Adrenal gland (tissue), 19 donors: ENCODE data around the gene KCNA5. TPM values are rescaled to one million over a fixed set of nuclear protein-coding genes. Genes with fewer than 3 reads are reported as not detected.

Experiments
- DNase-seq, 7 donors: peaks; one replicate each; pipeline ENCODE4 v3.0.0-alpha.2; 2019 to 2020
- H3K27ac ChIP-seq, 5 donors: fragments of 200-600 bp; sonication (generic) in 4 of 5; 1 replicate in 3 of 5; 2 replicates in 2 of 5; pipeline versions ENCODE4 v1.5.1 to v1.8.0; 2016 to 2020; ENCODE audit warnings: mild to moderate bottlenecking in 1 of 5
- H3K27me3 ChIP-seq: fragments of 200-600 bp; 2 replicates; pipeline ENCODE4 v1.8.0; 2021
- H3K36me3 ChIP-seq, 2 donors: fragments of 200-600 bp; replicated peaks in 1 of 2; 1 replicate in 1 of 2; 2 replicates in 1 of 2; pipeline versions ENCODE4 v1.5.1 to v1.8.0; 2018 to 2022
- H3K4me1 ChIP-seq, 2 donors: fragments of 200-600 bp; replicated peaks in 1 of 2; 1 replicate in 1 of 2; 2 replicates in 1 of 2; pipeline versions ENCODE4 v1.5.1 to v1.8.0; 2018 to 2021
- H3K4me3 ChIP-seq, 4 donors: fragments of 200-600 bp; sonication (generic) in 3 of 4; one replicate each; pipeline ENCODE4 v1.5.1; 2016 to 2018
- H3K9me3 ChIP-seq, 3 donors: fragments of 200-600 bp; sonication (generic) in 1 of 3; replicated peaks in 1 of 3; 1 replicate in 2 of 3; 2 replicates in 1 of 3; pipeline versions ENCODE4 v1.5.1 to v1.8.0; 2016 to 2021
- POLR2A ChIP-seq, 2 donors: fragments of 450-650 bp; IDR thresholded peaks; one replicate each; pipeline ENCODE4 v1.6.1; 2017; ENCODE audit warnings: antibody characterized with exemption in 2 of 2, mild to moderate bottlenecking in 2 of 2, moderate library complexity in 1 of 2
- WGBS, 4 donors: extraction: QIAGEN DNeasy Blood & Tissue Kit in 2 of 4; methylation state at CpG; one replicate each; pipeline versions ENCODE4 v1.1.5 to v1.1.7; 2013 to 2017; 5-methylcytosine and 5-hydroxymethylcytosine counted together
- intact Hi-C, 2 donors: fragments of 100-400 bp; cut with DNase I; formaldehyde crosslinking; loops; one replicate each; pipeline versions ENCODE4 v1.14.1 to v1.15.0; 2022 to 2023
- long read RNA-seq, 10 donors: library from polyadenylated mRNA in 3 of 10; unstranded in 2 of 10; stranded (forward) in 1 of 10; transcript quantifications; one replicate each; pipeline ENCODE4 v2.0.0 and lab custom pipeline, GENCODE V29; 2021 to 2026
- polyA plus RNA-seq, 3 donors: library from polyadenylated mRNA; stranded (reverse); fragments of 200-250 nt in 2 of 3; fragments of 350-450 nt in 1 of 3; fragmentation: Illumina TruSeq in 1 of 3; extraction: RNeasy Lipid Tissue Mini Kit (QIAGEN cat#74804) in 1 of 3; gene quantifications; one replicate each; pipeline ENCODE4 v1.2.3, GENCODE V29; 2013 to 2014
- total RNA-seq, 9 donors: library from RNA; depleted of rRNA in 4 of 9; stranded (reverse); fragments of >200 nt in 4 of 9; fragments of 120-200 nt in 1 of 9; fragmentation: NEBNext Ultra II Directional in 1 of 9; extraction: Animal tissue kit (Norgen Biotek cat#: 25700) in 1 of 9; gene quantifications; one replicate each; pipeline versions ENCODE4 v1.1.0 to v1.2.4, GENCODE V29; 2013 to 2023
- TF ChIP-seq, protein P1 (sequence below), 6 experiments: fragments of 450-650 bp in 4 of 6; fragments of 200-600 bp in 2 of 6; sonication (generic) in 1 of 6; IDR thresholded peaks; 1 replicate in 5 of 6; 2 replicates in 1 of 6; pipeline versions ENCODE4 v1.5.1 to v1.8.0; 2016 to 2021; ENCODE audit warnings: antibody characterized with exemption in 6 of 6, mild to moderate bottlenecking in 2 of 6, moderate library complexity in 1 of 6
- donor health status: healthy with polysubstance abuse.
- donor health status: Bipolar disorder and iron deficiency.
- donor health status: DM: yes; HTN: yes; CAD: no.
- donor health status: DM: no; HTN: no; CAD: no.
- donor health status: DM: no; HTN: no; CAD: no.
- donor health status: DM: yes; HTN: yes; CAD: no.

The KCNA5 gene
- total RNA-seq (under 1 TPM in 5 of 9 donors, not detected in 4; 0.07 to 0.23 (median 0.14) TPM), polyA plus RNA-seq (under 1 TPM; 0.32 to 0.98 (median 0.37) TPM)
- long read RNA-seq, donor 1: 0 reads
- long read RNA-seq, donor 2: 0 reads
- long read RNA-seq, donor 3: 0 reads
- long read RNA-seq, donor 4: 0 reads
- long read RNA-seq, donor 5: 0 reads
- long read RNA-seq, donor 6: 0 reads
- long read RNA-seq, donor 7: 0 reads
- long read RNA-seq, donor 8: 0 reads
- long read RNA-seq, donor 9, partial matches to known transcripts: 0 of 1 reads
- long read RNA-seq, donor 9, other reads (novel, unspliced or antisense): 0 of 1 reads
- long read RNA-seq, donor 10: 0 reads

DNA sequence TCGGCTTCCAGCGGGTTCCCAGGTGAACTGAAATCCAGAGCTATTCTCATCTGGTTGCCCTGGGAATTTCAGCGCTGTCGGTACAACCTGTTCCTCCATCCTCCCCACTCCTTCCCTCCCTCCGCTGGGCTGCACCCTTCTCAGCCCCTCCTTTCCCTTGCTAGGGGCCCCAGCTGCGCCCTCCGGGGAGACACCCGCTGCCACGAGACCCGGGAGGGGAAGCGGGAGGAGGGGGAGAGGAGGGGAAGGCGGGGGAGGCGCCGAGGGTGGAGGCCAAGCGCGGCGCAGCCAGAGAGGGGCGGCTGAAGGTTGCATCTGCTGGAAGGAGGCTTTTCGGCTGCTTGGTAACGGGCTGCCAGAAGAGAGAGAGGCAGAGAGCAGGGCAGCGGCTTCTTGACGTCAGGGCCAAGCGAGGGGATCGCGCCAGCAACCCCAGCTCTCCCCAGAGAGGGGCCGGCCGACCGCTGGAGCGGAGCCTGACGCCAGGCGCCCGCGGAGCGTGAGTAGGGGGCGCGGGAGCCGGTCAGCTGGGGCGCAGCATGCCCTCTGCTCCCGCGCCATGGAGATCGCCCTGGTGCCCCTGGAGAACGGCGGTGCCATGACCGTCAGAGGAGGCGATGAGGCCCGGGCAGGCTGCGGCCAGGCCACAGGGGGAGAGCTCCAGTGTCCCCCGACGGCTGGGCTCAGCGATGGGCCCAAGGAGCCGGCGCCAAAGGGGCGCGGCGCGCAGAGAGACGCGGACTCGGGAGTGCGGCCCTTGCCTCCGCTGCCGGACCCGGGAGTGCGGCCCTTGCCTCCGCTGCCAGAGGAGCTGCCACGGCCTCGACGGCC is at the start of gene KCNA5:
Gene KCNA5, plus strand, starts transcription at position 291 of the 831 bp plus-strand sequence. Its CDS starts 269 bp downstream, at position 560.
- no peak for DNase-seq
- H3K4me3 ChIP-seq: no peak within 1 kb of the TSS
- TF ChIP-seq, protein P1, sequence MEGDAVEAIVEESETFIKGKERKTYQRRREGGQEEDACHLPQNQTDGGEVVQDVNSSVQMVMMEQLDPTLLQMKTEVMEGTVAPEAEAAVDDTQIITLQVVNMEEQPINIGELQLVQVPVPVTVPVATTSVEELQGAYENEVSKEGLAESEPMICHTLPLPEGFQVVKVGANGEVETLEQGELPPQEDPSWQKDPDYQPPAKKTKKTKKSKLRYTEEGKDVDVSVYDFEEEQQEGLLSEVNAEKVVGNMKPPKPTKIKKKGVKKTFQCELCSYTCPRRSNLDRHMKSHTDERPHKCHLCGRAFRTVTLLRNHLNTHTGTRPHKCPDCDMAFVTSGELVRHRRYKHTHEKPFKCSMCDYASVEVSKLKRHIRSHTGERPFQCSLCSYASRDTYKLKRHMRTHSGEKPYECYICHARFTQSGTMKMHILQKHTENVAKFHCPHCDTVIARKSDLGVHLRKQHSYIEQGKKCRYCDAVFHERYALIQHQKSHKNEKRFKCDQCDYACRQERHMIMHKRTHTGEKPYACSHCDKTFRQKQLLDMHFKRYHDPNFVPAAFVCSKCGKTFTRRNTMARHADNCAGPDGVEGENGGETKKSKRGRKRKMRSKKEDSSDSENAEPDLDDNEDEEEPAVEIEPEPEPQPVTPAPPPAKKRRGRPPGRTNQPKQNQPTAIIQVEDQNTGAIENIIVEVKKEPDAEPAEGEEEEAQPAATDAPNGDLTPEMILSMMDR (IDR thresholded peaks at IDR 0.05): no peak
- TF ChIP-seq POLR2A (IDR thresholded peaks at IDR 0.05): no peak
- no peaks in the 10 kb centered on the region for H3K4me1 ChIP-seq
- H3K27me3 ChIP-seq: peaks cover 24% of the 10 kb centered on the region
- no peak within 1 kb of the TSS for H3K27ac ChIP-seq
- intact Hi-C loops: no loop called here
- H3K9me3 ChIP-seq: no peaks in the 10 kb centered on the region
- 1 to 2% (median 2%) methylated on average over 15 to 68 of the region's 68 CpGs for WGBS, 4 donors
- no peaks in the 10 kb centered on the region for H3K36me3 ChIP-seq

- H3K9me3 ChIP-seq: no peaks in the 10 kb centered on the region
- intact Hi-C loops: no loop called here
- H3K27me3 ChIP-seq: peaks cover 4% of the 10 kb centered on the region
- H3K27ac ChIP-seq: no peak overlapping the region
- no peak for TF ChIP-seq POLR2A (IDR thresholded peaks at IDR 0.05)
- TF ChIP-seq, protein P1 (IDR thresholded peaks at IDR 0.05): no peak
- no peak overlapping the region for H3K4me3 ChIP-seq
- WGBS, 4 donors: 50 to 69% (median 65%) methylated on average over 4 of the region's 4 CpGs
- H3K36me3 ChIP-seq: no peaks in the 10 kb centered on the region
- no peaks in the 10 kb centered on the region for H3K4me1 ChIP-seq
- DNase-seq: no peak
Observed at GRCh38 chr12:4994622-4995021, 49.1 kb upstream of the KCNA5 start.

DNA sequence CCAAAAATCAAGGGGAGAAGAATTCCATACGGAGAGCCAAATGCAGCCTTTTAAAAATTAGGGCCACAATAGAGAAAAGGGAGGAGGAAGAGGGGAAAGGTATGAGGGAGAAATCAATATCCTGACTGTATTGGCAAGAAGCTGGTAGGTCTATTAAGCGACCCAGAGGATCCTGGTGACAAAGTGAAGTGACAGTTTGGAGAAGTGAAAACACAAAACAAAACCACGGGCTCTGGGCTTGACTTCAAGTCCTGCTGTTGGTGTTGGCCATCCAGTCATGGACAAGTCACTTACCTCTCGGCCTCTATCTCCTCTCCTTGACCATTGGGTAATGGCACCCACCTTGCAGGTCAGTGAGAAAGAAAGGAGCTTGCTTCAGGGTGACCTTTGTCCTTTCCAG is 47.0 kb upstream of the KCNA5 start:
- TF ChIP-seq POLR2A (IDR thresholded peaks at IDR 0.05): no peak
- TF ChIP-seq, protein P1 (IDR thresholded peaks at IDR 0.05): no peak
- H3K27ac ChIP-seq: no peak overlapping the region
- intact Hi-C loops: no loop called here
- no peaks in the 10 kb centered on the region for H3K9me3 ChIP-seq
- H3K4me1 ChIP-seq: no peaks in the 10 kb centered on the region
- H3K4me3 ChIP-seq: no peak overlapping the region
- whole genome bisulfite sequencing, 4 donors: 69 to 75% (median 71%) methylated on average over 4 of the region's 4 CpGs
- DNase-seq: no peak
- H3K36me3 ChIP-seq: no peaks in the 10 kb centered on the region
- H3K27me3 ChIP-seq: peaks cover 4% of the 10 kb centered on the region

- Histone ChIP-seq H3K36me3 (no peaks in the 10 kb centered on the region), H3K4me3 (no peak overlapping the region), H3K27ac (no peak overlapping the region), H3K27me3 (peaks cover 4% of the 10 kb centered on the region), H3K9me3 (no peaks in the 10 kb centered on the region), H3K4me1 (no peaks in the 10 kb centered on the region)
- WGBS, 4 donors: 48 to 52% (median 49%) methylated on average over 7 of the region's 7 CpGs
- intact Hi-C loops: no loop called here
- no peak for TF ChIP-seq POLR2A (IDR thresholded peaks at IDR 0.05)
- TF ChIP-seq, protein P1 (IDR thresholded peaks at IDR 0.05): no peak
- DNase-seq: peak in 5 of 7 donors; percentile 6 to 39 (median 21)
Observed at GRCh38 chr12:4997939-4998338, 45.7 kb upstream of the KCNA5 start.
